GM13976 (cell line): ENCODE measurements around the gene LYST.

ENCODE experiments used
- DNase-seq: peaks from one replicate; pipeline ENCODE4 v3.0.0; 2012; ENCODE audit warnings: low spot score
- CTCF ChIP-seq: IDR thresholded peaks from 2 replicates; pipeline ENCODE4 v1.5.1; 2012; ENCODE audit warnings: borderline replicate concordance, mild to moderate bottlenecking; ENCODE audit not compliant: insufficient read depth; ENCODE audit errors: extremely low read depth, missing control alignments, control extremely low read depth
- in situ Hi-C: fragments of 300-500 bp; cut with MboI; formaldehyde crosslinking; loops from one replicate; pipeline ENCODE4 v1.12.0; 2022; ENCODE audit warnings: low sequenced_read_pairs, mixed read lengths, inconsistent platforms; ENCODE audit not compliant: unreplicated experiment

Gene LYST

GRCh38 chr1:235823684-235824083 is 43.0 kb downstream of the LYST start:
- no peak for DNase-seq
- TF ChIP-seq CTCF, result no peak
- in situ Hi-C loops, result no loop called here

- in situ Hi-C loops, result no loop called here
- no peak for DNase-seq
- no peak for TF ChIP-seq CTCF
Observed at GRCh38 chr1:235822685-235823084, 44.0 kb downstream of the LYST start.

GRCh38 chr1:235821361-235821981 is 45.2 kb downstream of the LYST start:
- in situ Hi-C loops, result no loop called here
- DNase-seq, result no peak
- TF ChIP-seq CTCF, result no peak

GRCh38 chr1:235820061-235820460 is 46.6 kb downstream of the LYST start:
- no peak for TF ChIP-seq CTCF
- in situ Hi-C loops, result no loop called here
- no peak for DNase-seq

GRCh38 chr1:235818632-235819136 is 48.0 kb downstream of the LYST start:
- no peak for DNase-seq
- no peak for TF ChIP-seq CTCF
- in situ Hi-C loops, result no loop called here

GRCh38 chr1:235817101-235817728 is 49.5 kb downstream of the LYST start:
- no peak for DNase-seq
- no peak for TF ChIP-seq CTCF
- in situ Hi-C loops, result no loop called here
